GM19438 (cell line): ENCODE measurements around the gene RNF43.

ENCODE experiments used
- ATAC-seq: cut with Tn5 transposase; IDR thresholded peaks from one replicate; pipeline ENCODE4 v1.9.1; 2021; ENCODE audit warnings: low read depth; ENCODE audit not compliant: unreplicated experiment

The RNF43 gene

GRCh38 chr17:58368860-58369213 is 48.5 kb downstream of the RNF43 start:
- no peak for ATAC-seq
